K562 (cell line): ENCODE measurements around the gene NCAPG2. TPM values are rescaled to one million over a fixed set of nuclear protein-coding genes. Genes with fewer than 3 reads are reported as not detected.
A peak's percentile ranks its signal among the peaks of the same experiment; 100 is the strongest.

ENCODE experiments used
- ATAC-seq: fragments of 200-7000 bp; cut with Tn5 transposase; 3 replicates; pipeline ENCODE4 v1.9.1; 2020; ENCODE audit warnings: moderate library complexity
- BruUV-seq: library from RNA; stranded (reverse); fragments of 400-500 nt; replicated peaks from 2 replicates; lab custom pipeline; 2021; lab: Mats Ljungman, UMichigan
- CTCF ChIA-PET: fragments of 300-600 bp; formaldehyde crosslinking; extraction: SDS; loops from one replicate; lab custom pipeline; 2021; ENCODE audit warnings: low intra/inter-chr PET ratio; lab: Yijun Ruan, JAX
- POLR2A ChIA-PET: fragments of 300-600, 350-650 bp; sonication (Branson Sonifier 250); formaldehyde crosslinking; extraction: SDS; loops from one replicate; lab custom pipeline; 2021; ENCODE audit warnings: antibody characterized with exemption, inconsistent platforms; lab: Yijun Ruan, JAX
- DNase-seq, 4 experiments: peaks; one replicate each; pipeline versions ENCODE4 v3.0.0 to v3.0.0-alpha.2; 2011 to 2018; ENCODE audit warnings: low spot score in 3 of 4, mixed read lengths in 3 of 4; ENCODE audit errors: extremely low read depth in 1 of 4
- FAIRE-seq: peaks from 2 replicates; lab custom pipeline; 2011; peaks lifted over from hg19 to GRCh38; lab: Jason Lieb, UNC
- H2AFZ ChIP-seq: 2 replicates; pipeline ENCODE4 v1.6.0; 2011; ENCODE audit warnings: low read depth, low read length, control low read depth, inconsistent platforms
- H3K27ac ChIP-seq: fragments of 200-600 bp; 3 replicates; pipeline ENCODE4 v1.8.0; 2011; ENCODE audit warnings: low read depth, mild to moderate bottlenecking, control low read depth, inconsistent platforms, low read length, moderate library complexity, mixed read lengths; ENCODE audit errors: extremely low read depth
- H3K27me3 ChIP-seq, 2 experiments: fragments of 300-600 bp in 1 of 2; 2 replicates in 1 of 2; 3 replicates in 1 of 2; pipeline versions ENCODE4 v1.6.0 to v1.8.0; 2011; ENCODE audit warnings: inconsistent platforms in 2 of 2, low read length in 2 of 2, mild to moderate bottlenecking in 1 of 2, mixed read lengths in 1 of 2, moderate library complexity in 1 of 2; ENCODE audit not compliant: control insufficient read depth in 2 of 2, insufficient read depth in 2 of 2
- H3K36me3 ChIP-seq: fragments of 300-600 bp; 3 replicates; pipeline ENCODE4 v1.8.0; 2011; ENCODE audit warnings: mild to moderate bottlenecking, low read length, inconsistent platforms; ENCODE audit not compliant: control insufficient read depth, insufficient read depth
- H3K4me1 ChIP-seq, 2 experiments: fragments of 200-600 bp in 1 of 2; replicated peaks in 1 of 2; 2 replicates in 1 of 2; 3 replicates in 1 of 2; pipeline versions ENCODE4 v1.5.1 to v1.8.0; 2011; ENCODE audit warnings: inconsistent platforms in 2 of 2, low read length in 2 of 2, mild to moderate bottlenecking in 1 of 2, mixed read lengths in 1 of 2, moderate library complexity in 1 of 2; ENCODE audit not compliant: control insufficient read depth in 2 of 2, insufficient read depth in 2 of 2
- H3K4me2 ChIP-seq: 2 replicates; pipeline ENCODE4 v1.6.1; 2011; ENCODE audit warnings: low read length, control low read depth, inconsistent platforms, mixed read lengths; ENCODE audit not compliant: insufficient read depth
- H3K4me3 ChIP-seq: fragments of 200-600 bp; sonication (generic), shearing (Covaris generic); 2 replicates; pipeline ENCODE4 v1.5.1; 2016; ENCODE audit warnings: control low read depth, inconsistent platforms
- H3K79me2 ChIP-seq: fragments of 200-600 bp; 3 replicates; pipeline ENCODE4 v1.8.0; 2011; ENCODE audit warnings: low read length, inconsistent platforms; ENCODE audit not compliant: control insufficient read depth, insufficient read depth
- H3K9ac ChIP-seq, 2 experiments: 2 replicates each; pipeline versions ENCODE4 v1.6.0 to v1.6.1; 2011; ENCODE audit warnings: low read depth in 2 of 2, low read length in 2 of 2, control low read depth in 1 of 2, inconsistent platforms in 1 of 2, mild to moderate bottlenecking in 1 of 2, mixed read lengths in 1 of 2; ENCODE audit not compliant: insufficient read depth in 1 of 2
- H3K9me1 ChIP-seq: one replicate; pipeline ENCODE4 v1.6.0; 2011; ENCODE audit warnings: inconsistent platforms, mild to moderate bottlenecking, low read length, moderate library complexity; ENCODE audit not compliant: control insufficient read depth, insufficient read depth
- H3K9me3 ChIP-seq: replicated peaks from 2 replicates; pipeline ENCODE4 v1.5.1; 2011; ENCODE audit warnings: low read depth, low read length, inconsistent platforms; ENCODE audit not compliant: control insufficient read depth, insufficient read depth
- H4K20me1 ChIP-seq: replicated peaks from 2 replicates; pipeline ENCODE4 v1.6.1; 2011; ENCODE audit warnings: low read length, inconsistent platforms, mixed read lengths; ENCODE audit not compliant: control insufficient read depth, insufficient read depth
- EGR1 ChIP-seq: fragments of 450-650 bp; conservative IDR thresholded peaks from 2 replicates; pipeline ENCODE4 v1.6.1; 2017; ENCODE audit warnings: mild to moderate bottlenecking
- HDAC6 ChIP-seq: IDR thresholded peaks from 2 replicates; pipeline ENCODE4 v1.6.1; 2012; ENCODE audit warnings: low read depth, mild to moderate bottlenecking, control low read depth, inconsistent platforms, low read length, moderate library complexity
- RERE ChIP-seq: sonication (generic); formaldehyde crosslinking; IDR thresholded peaks from 2 replicates; pipeline ENCODE4 v1.8.0; 2023; ENCODE audit warnings: missing genetic modification reagents, mild to moderate bottlenecking, borderline replicate concordance
- SAFB ChIP-seq: fragments of 200-400 bp; formaldehyde crosslinking; IDR thresholded peaks from 2 replicates; pipeline ENCODE4 v1.6.1; 2017; ENCODE audit warnings: low read depth, low read length, borderline replicate concordance
- WGBS: fragments of 100-300 bp; shearing (Covaris generic); methylation state at CpG from one replicate; pipeline ENCODE4 v1.1.6; 2016; ENCODE audit warnings: low coverage, mixed read lengths; ENCODE audit not compliant: insufficient coverage; ENCODE audit errors: missing lambda C conversion rate; 5-methylcytosine and 5-hydroxymethylcytosine counted together
- in situ Hi-C: fragments of 300-500 bp; cut with MboI; formaldehyde crosslinking; loops from 4 replicates; pipeline ENCODE4 v1.15.0; 2018; ENCODE audit warnings: inconsistent platforms, mixed read lengths
- intact Hi-C: fragments of 100-400 bp; cut with micrococcal nuclease; formaldehyde crosslinking; loops from 2 replicates; pipeline ENCODE4 v1.14.2; 2022
- polyA plus RNA-seq, 8 experiments: library from polyadenylated mRNA; depleted of rRNA in 4 of 8; stranded (reverse) in 5 of 8; unstranded in 3 of 8; fragments of >200 nt; fragmentation: Nextera tagmentation in 2 of 8; fragmentation: Illumina TruSeq in 1 of 8; extraction: Ambion mirVana in 2 of 8; extraction: Trizol in 1 of 8; gene quantifications; 2 replicates each; pipeline versions ENCODE4 v1.2.1 to v1.2.3, GENCODE V29; 2011 to 2014; ENCODE audit warnings: inconsistent platforms in 1 of 8, missing spikeins in 1 of 8
- total RNA-seq, 7 experiments: library from RNA; depleted of rRNA in 6 of 7; stranded (reverse); fragments of >200 nt in 6 of 7; fragmentation: Illumina TruSeq in 2 of 7; extraction: Trizol in 2 of 7; gene quantifications; 2 replicates each; pipeline versions ENCODE4 v1.2.1 to v1.2.3, GENCODE V29; 2011 to 2021; ENCODE audit warnings: low replicate concordance in 1 of 7

NCAPG2 gene
- total and polyA plus RNA-seq, 9 of the 15 experiments (the other 6 are each of a cell fraction or from before 2014, with no cell fraction given), result 21.5 to 127 (median 86.1) TPM

- DNase-seq, result no peak
- no peak overlapping the region for H3K4me2 ChIP-seq
- H3K4me3 ChIP-seq, result no peak overlapping the region
- H3K9me1 ChIP-seq, result no peaks in the 10 kb centered on the region
- no peaks in the 10 kb centered on the region for H3K27me3 ChIP-seq
- peak; percentile 19; the same call in 1 of the 3 replicates for ATAC-seq
- ChIA-PET CTCF (no interaction called here), POLR2A (no interaction called here)
- no peaks in the 10 kb centered on the region for H4K20me1 ChIP-seq
- peaks cover 0 to 7% of the 10 kb centered on the region in 2 experiments; a peak in 3 of 5 replicates for H3K4me1 ChIP-seq
- BruUV-seq, result no TSS peak
- intact Hi-C loops (no loop called here), in situ Hi-C loops (no loop called here)
- TF ChIP-seq SAFB (no peak), HDAC6 (no peak), EGR1 (0 out of 2 replicates have a peak, but pooled peaks have one; percentile 16), RERE (CRISPR knock-in tag) (no peak)
- WGBS, result 68% methylated on average over 9 of the region's 9 CpGs
- H2AFZ ChIP-seq, result no peak overlapping the region
- no peaks in the 10 kb centered on the region for H3K79me2 ChIP-seq
- H3K27ac ChIP-seq, result no peak overlapping the region
- H3K36me3 ChIP-seq, result peaks cover 74% of the 10 kb centered on the region
- FAIRE-seq, result no peak
- H3K9me3 ChIP-seq, result no peaks in the 10 kb centered on the region
- no peak overlapping the region for H3K9ac ChIP-seq
These were observed 42.4 kb upstream of the NCAPG2 start for GRCh38 chr7:158746957-158747356.
